Karpas-422 (cell line): ENCODE data around the gene CEP112. TPM values are rescaled to one million over a fixed set of nuclear protein-coding genes. Genes with fewer than 3 reads are reported as not detected.

Experiments
- DNase-seq: peaks from one replicate; pipeline ENCODE4 v3.0.0-alpha.2; 2015
- H2AFZ ChIP-seq: fragments of 200-600 bp; sonication (generic); 2 replicates; pipeline ENCODE4 v1.6.1; 2014; ENCODE audit warnings: antibody characterized with exemption, low read length, mixed read lengths
- H3K27ac ChIP-seq: fragments of 200-600 bp; sonication (generic); 2 replicates; pipeline ENCODE4 v1.5.1; 2014; ENCODE audit warnings: mild to moderate bottlenecking, low read length, moderate library complexity
- H3K27me3 ChIP-seq: fragments of 200-600 bp; sonication (generic); 2 replicates; pipeline ENCODE4 v1.6.1; 2014; ENCODE audit warnings: low read length, mixed read lengths
- H3K36me3 ChIP-seq: fragments of 200-600 bp; sonication (generic); 2 replicates; pipeline ENCODE4 v1.6.1; 2014; ENCODE audit warnings: low read length, mixed read lengths; ENCODE audit not compliant: insufficient read depth
- H3K4me1 ChIP-seq: fragments of 200-600 bp; sonication (generic); 2 replicates; pipeline ENCODE4 v1.6.1; 2014; ENCODE audit warnings: mild to moderate bottlenecking, low read length, mixed read lengths
- H3K4me2 ChIP-seq: fragments of 200-600 bp; sonication (generic); 2 replicates; pipeline ENCODE4 v1.6.1; 2014; ENCODE audit warnings: low read length, low read depth, mild to moderate bottlenecking; ENCODE audit not compliant: poor library complexity, severe bottlenecking
- H3K4me3 ChIP-seq: fragments of 200-600 bp; sonication (generic); 2 replicates; pipeline ENCODE4 v1.5.1; 2014; ENCODE audit warnings: mild to moderate bottlenecking, antibody characterized with exemption, low read length, mixed read lengths
- H3K79me2 ChIP-seq: fragments of 200-600 bp; sonication (generic); 2 replicates; pipeline ENCODE4 v1.6.1; 2014; ENCODE audit warnings: mild to moderate bottlenecking, low read length, mixed read lengths
- H3K9ac ChIP-seq: fragments of 200-600 bp; sonication (generic); 2 replicates; pipeline ENCODE4 v1.6.0; 2014; ENCODE audit warnings: low read length
- H3K9me2 ChIP-seq: fragments of 200-600 bp; sonication (generic), shearing (Covaris generic); replicated peaks from 2 replicates; pipeline ENCODE4 v1.6.0; 2014; ENCODE audit warnings: mild to moderate bottlenecking, low read length, moderate library complexity; ENCODE audit not compliant: insufficient read depth
- H3K9me3 ChIP-seq: fragments of 300-700, 200-600 bp; sonication (generic); 2 replicates; pipeline ENCODE4 v1.6.1; 2014; ENCODE audit warnings: low read length, mixed read lengths
- H4K20me1 ChIP-seq: fragments of 200-600 bp; sonication (generic); 2 replicates; pipeline ENCODE4 v1.6.1; 2014; ENCODE audit warnings: mild to moderate bottlenecking, antibody characterized with exemption, low read length, low read depth; ENCODE audit not compliant: insufficient read depth
- total RNA-seq: library from RNA; depleted of rRNA; stranded (reverse); fragments of >200 nt; shearing (Covaris generic); gene quantifications from 2 replicates; pipeline ENCODE4 v1.2.3, GENCODE V29; 2014; ENCODE audit warnings: low replicate concordance

Gene CEP112
- total RNA-seq, 1 experiment from 2014 or later = not detected

- DNase-seq = no peak
- Histone ChIP-seq H4K20me1 (no peaks in the 10 kb centered on the region), H3K9me3 (no peaks in the 10 kb centered on the region), H2AFZ (no peak overlapping the region), H3K9ac (no peak overlapping the region), H3K27ac (no peak overlapping the region), H3K4me1 (no peaks in the 10 kb centered on the region), H3K36me3 (no peaks in the 10 kb centered on the region), H3K79me2 (no peaks in the 10 kb centered on the region), H3K4me2 (no peak overlapping the region), H3K9me2 (no peaks in the 10 kb centered on the region), H3K4me3 (no peak overlapping the region), H3K27me3 (peaks cover 4% of the 10 kb centered on the region; the same call in 1 of the 2 replicates)
Measured at GRCh38 chr17:65637786-65638185, 554.1 kb downstream of the CEP112 start.

GRCh38 chr17:65634533-65634932, 557.4 kb downstream of the CEP112 start:
- Histone ChIP-seq H2AFZ (no peak overlapping the region), H3K9me3 (no peaks in the 10 kb centered on the region), H3K27me3 (peaks cover 4% of the 10 kb centered on the region; the same call in 1 of the 2 replicates), H3K27ac (no peak overlapping the region), H3K79me2 (no peaks in the 10 kb centered on the region), H3K4me2 (no peak overlapping the region), H4K20me1 (no peaks in the 10 kb centered on the region), H3K9me2 (no peaks in the 10 kb centered on the region), H3K9ac (no peak overlapping the region), H3K4me3 (no peak overlapping the region), H3K4me1 (no peaks in the 10 kb centered on the region), H3K36me3 (no peaks in the 10 kb centered on the region)
- no peak for DNase-seq

GRCh38 chr17:65633988-65634387, 557.9 kb downstream of the CEP112 start:
- Histone ChIP-seq H3K4me3 (no peak overlapping the region), H3K4me2 (no peak overlapping the region), H3K9ac (no peak overlapping the region), H3K27me3 (peaks cover 4% of the 10 kb centered on the region; the same call in 1 of the 2 replicates), H3K79me2 (no peaks in the 10 kb centered on the region), H3K9me2 (no peaks in the 10 kb centered on the region), H3K36me3 (no peaks in the 10 kb centered on the region), H3K9me3 (no peaks in the 10 kb centered on the region), H3K27ac (no peak overlapping the region), H3K4me1 (no peaks in the 10 kb centered on the region), H2AFZ (no peak overlapping the region), H4K20me1 (no peaks in the 10 kb centered on the region)
- DNase-seq = no peak

- Histone ChIP-seq H3K9me3 (no peaks in the 10 kb centered on the region), H3K9ac (no peak overlapping the region), H3K27me3 (peaks cover 4% of the 10 kb centered on the region; the same call in 1 of the 2 replicates), H2AFZ (no peak overlapping the region), H3K9me2 (no peaks in the 10 kb centered on the region), H3K79me2 (no peaks in the 10 kb centered on the region), H3K4me1 (no peaks in the 10 kb centered on the region), H3K4me2 (no peak overlapping the region), H3K4me3 (no peak overlapping the region), H4K20me1 (no peaks in the 10 kb centered on the region), H3K36me3 (no peaks in the 10 kb centered on the region), H3K27ac (no peak overlapping the region)
- no peak for DNase-seq
Measured at GRCh38 chr17:65633146-65633881, 558.6 kb downstream of the CEP112 start.

- H3K36me3 ChIP-seq = no peaks in the 10 kb centered on the region
- no peak overlapping the region for H3K4me2 ChIP-seq
- H3K9me3 ChIP-seq = no peaks in the 10 kb centered on the region
- H3K79me2 ChIP-seq = no peaks in the 10 kb centered on the region
- no peak overlapping the region for H3K4me3 ChIP-seq
- H3K4me1 ChIP-seq = no peaks in the 10 kb centered on the region
- H3K27ac ChIP-seq = no peak overlapping the region
- H3K27me3 ChIP-seq = peaks cover 4% of the 10 kb centered on the region; the same call in 1 of the 2 replicates
- H2AFZ ChIP-seq = no peak overlapping the region
- DNase-seq = no peak
- H3K9ac ChIP-seq = no peak overlapping the region
- no peaks in the 10 kb centered on the region for H4K20me1 ChIP-seq
- H3K9me2 ChIP-seq = no peaks in the 10 kb centered on the region
Measured at GRCh38 chr17:65630502-65630901, 561.4 kb downstream of the CEP112 start.

- H3K4me1 ChIP-seq = no peaks in the 10 kb centered on the region
- DNase-seq = no peak
- no peak overlapping the region for H3K4me3 ChIP-seq
- H3K9me2 ChIP-seq = no peaks in the 10 kb centered on the region
- H3K9ac ChIP-seq = no peak overlapping the region
- no peak overlapping the region for H2AFZ ChIP-seq
- H3K27me3 ChIP-seq = peaks cover 2% of the 10 kb centered on the region; the same call in 1 of the 2 replicates
- H3K4me2 ChIP-seq = no peak overlapping the region
- no peaks in the 10 kb centered on the region for H3K9me3 ChIP-seq
- no peak overlapping the region for H3K27ac ChIP-seq
- H4K20me1 ChIP-seq = no peaks in the 10 kb centered on the region
- H3K79me2 ChIP-seq = no peaks in the 10 kb centered on the region
- no peaks in the 10 kb centered on the region for H3K36me3 ChIP-seq
Measured at GRCh38 chr17:65629234-65629690, 562.7 kb downstream of the CEP112 start.

- Histone ChIP-seq H4K20me1 (no peaks in the 10 kb centered on the region), H2AFZ (no peak overlapping the region), H3K4me3 (no peak overlapping the region), H3K4me1 (no peaks in the 10 kb centered on the region), H3K79me2 (no peaks in the 10 kb centered on the region), H3K9me3 (no peaks in the 10 kb centered on the region), H3K27ac (no peak overlapping the region), H3K9me2 (no peaks in the 10 kb centered on the region), H3K27me3 (no peaks in the 10 kb centered on the region), H3K36me3 (no peaks in the 10 kb centered on the region), H3K4me2 (no peak overlapping the region), H3K9ac (no peak overlapping the region)
- no peak for DNase-seq
Measured at GRCh38 chr17:65628644-65629036, 563.3 kb downstream of the CEP112 start.

- Histone ChIP-seq H3K4me3 (no peak overlapping the region), H3K4me2 (no peak overlapping the region), H3K9me3 (no peaks in the 10 kb centered on the region), H3K4me1 (no peaks in the 10 kb centered on the region), H3K27me3 (no peaks in the 10 kb centered on the region), H4K20me1 (no peaks in the 10 kb centered on the region), H3K79me2 (no peaks in the 10 kb centered on the region), H3K9me2 (no peaks in the 10 kb centered on the region), H3K9ac (no peak overlapping the region), H3K27ac (no peak overlapping the region), H3K36me3 (no peaks in the 10 kb centered on the region), H2AFZ (no peak overlapping the region)
- DNase-seq = no peak
Measured at GRCh38 chr17:65627891-65628643, 563.9 kb downstream of the CEP112 start.
